ENCODE results near the gene BNC1.

GRCh38 chr15:83320404-83320803, 35.9 kb upstream of the BNC1 start:
- TF ChIP-seq CTCF (conservative IDR thresholded peaks at IDR 0.05 in 1 of 2, IDR thresholded peaks at IDR 0.05 in 1 of 2; ENCODE audit: low read depth in 1 of 2, low read length in 2 of 2) (no peak), EZH2 (IDR thresholded peaks at IDR 0.05; ENCODE audit: low read length, missing control alignments) (no peak)
